ENCODE measurements around the gene MUS81.

GRCh38 chr11:65885808-65886536 lies 25.7 kb downstream of the MUS81 start:
- TF ChIP-seq, protein P1, sequence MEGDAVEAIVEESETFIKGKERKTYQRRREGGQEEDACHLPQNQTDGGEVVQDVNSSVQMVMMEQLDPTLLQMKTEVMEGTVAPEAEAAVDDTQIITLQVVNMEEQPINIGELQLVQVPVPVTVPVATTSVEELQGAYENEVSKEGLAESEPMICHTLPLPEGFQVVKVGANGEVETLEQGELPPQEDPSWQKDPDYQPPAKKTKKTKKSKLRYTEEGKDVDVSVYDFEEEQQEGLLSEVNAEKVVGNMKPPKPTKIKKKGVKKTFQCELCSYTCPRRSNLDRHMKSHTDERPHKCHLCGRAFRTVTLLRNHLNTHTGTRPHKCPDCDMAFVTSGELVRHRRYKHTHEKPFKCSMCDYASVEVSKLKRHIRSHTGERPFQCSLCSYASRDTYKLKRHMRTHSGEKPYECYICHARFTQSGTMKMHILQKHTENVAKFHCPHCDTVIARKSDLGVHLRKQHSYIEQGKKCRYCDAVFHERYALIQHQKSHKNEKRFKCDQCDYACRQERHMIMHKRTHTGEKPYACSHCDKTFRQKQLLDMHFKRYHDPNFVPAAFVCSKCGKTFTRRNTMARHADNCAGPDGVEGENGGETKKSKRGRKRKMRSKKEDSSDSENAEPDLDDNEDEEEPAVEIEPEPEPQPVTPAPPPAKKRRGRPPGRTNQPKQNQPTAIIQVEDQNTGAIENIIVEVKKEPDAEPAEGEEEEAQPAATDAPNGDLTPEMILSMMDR (conservative IDR thresholded peaks at IDR 0.05; ENCODE audit: low read length): no peak
- TF ChIP-seq EZH2phosphoT487 (IDR thresholded peaks at IDR 0.05; ENCODE audit: borderline replicate concordance, low read depth, low read length): no peak
